ENCODE data around the gene DHRS1. TPM values are rescaled to one million over a fixed set of nuclear protein-coding genes. Genes with fewer than 3 reads are reported as not detected.

The DHRS1 gene
- total and polyA plus RNA-seq, 9 of the 15 experiments (the other 6 are each of a cell fraction or from before 2014, with no cell fraction given): 7.3 to 33.6 (median 13.3) TPM

DNA sequence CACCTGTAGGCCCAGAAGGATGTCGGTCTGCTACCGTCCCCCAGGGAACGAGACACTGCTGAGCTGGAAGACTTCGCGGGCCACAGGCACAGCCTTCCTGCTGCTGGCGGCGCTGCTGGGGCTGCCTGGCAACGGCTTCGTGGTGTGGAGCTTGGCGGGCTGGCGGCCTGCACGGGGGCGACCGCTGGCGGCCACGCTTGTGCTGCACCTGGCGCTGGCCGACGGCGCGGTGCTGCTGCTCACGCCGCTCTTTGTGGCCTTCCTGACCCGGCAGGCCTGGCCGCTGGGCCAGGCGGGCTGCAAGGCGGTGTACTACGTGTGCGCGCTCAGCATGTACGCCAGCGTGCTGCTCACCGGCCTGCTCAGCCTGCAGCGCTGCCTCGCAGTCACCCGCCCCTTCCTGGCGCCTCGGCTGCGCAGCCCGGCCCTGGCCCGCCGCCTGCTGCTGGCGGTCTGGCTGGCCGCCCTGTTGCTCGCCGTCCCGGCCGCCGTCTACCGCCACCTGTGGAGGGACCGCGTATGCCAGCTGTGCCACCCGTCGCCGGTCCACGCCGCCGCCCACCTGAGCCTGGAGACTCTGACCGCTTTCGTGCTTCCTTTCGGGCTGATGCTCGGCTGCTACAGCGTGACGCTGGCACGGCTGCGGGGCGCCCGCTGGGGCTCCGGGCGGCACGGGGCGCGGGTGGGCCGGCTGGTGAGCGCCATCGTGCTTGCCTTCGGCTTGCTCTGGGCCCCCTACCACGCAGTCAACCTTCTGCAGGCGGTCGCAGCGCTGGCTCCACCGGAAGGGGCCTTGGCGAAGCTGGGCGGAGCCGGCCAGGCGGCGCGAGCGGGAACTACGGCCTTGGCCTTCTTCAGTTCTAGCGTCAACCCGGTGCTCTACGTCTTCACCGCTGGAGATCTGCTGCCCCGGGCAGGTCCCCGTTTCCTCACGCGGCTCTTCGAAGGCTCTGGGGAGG, 11.3 kb upstream of the DHRS1 start, which contains the start of gene LTB4R:
Gene LTB4R (plus strand): TSS at position 857 of the 959 bp plus-strand sequence. CDS start 4,150 bp downstream, outside the sequence.
- no peak within 1 kb of the TSS for H3K9ac ChIP-seq (ENCODE audit: insufficient read depth in 1 of 2, low read depth in 2 of 2, low read length in 2 of 2)
- no peaks in the 10 kb centered on the region for H3K9me1 ChIP-seq (ENCODE audit: control insufficient read depth, insufficient read depth, low read length)
- peaks cover 8 to 11% of the 10 kb centered on the region in 2 experiments; a peak in 4 of 5 replicates for H3K4me1 ChIP-seq (replicated peaks in 1 of 2; ENCODE audit: control insufficient read depth in 2 of 2, insufficient read depth in 2 of 2, low read length in 2 of 2)
- H3K27ac ChIP-seq (ENCODE audit: extremely low read depth, low read depth, low read length): no peak within 1 kb of the TSS
- no peak for ATAC-seq
- POLR2A ChIA-PET: interaction anchor here (0.6 kb wide), 1 partner anchor 165 kb away, joined by 4 read pairs; no protein-coding TSS in a partner anchor
- no peak for DNase-seq (ENCODE audit: extremely low read depth in 1 of 4, low spot score in 3 of 4)
- no peaks in the 10 kb centered on the region for H4K20me1 ChIP-seq (replicated peaks; ENCODE audit: control insufficient read depth, insufficient read depth, low read length)
- peaks cover 39% of the 10 kb centered on the region; the same call in 2 of the 3 replicates for H3K36me3 ChIP-seq (ENCODE audit: control insufficient read depth, insufficient read depth, low read length)
- in situ Hi-C loops (cut with MboI) (no loop called here), intact Hi-C loops (cut with micrococcal nuclease) (no loop called here)
- H3K4me3 ChIP-seq: no peak within 1 kb of the TSS
- 97% methylated on average over 42 of the region's 99 CpGs for WGBS (ENCODE audit: insufficient coverage, low coverage, missing lambda C conversion rate)
- TF ChIP-seq, protein P1, sequence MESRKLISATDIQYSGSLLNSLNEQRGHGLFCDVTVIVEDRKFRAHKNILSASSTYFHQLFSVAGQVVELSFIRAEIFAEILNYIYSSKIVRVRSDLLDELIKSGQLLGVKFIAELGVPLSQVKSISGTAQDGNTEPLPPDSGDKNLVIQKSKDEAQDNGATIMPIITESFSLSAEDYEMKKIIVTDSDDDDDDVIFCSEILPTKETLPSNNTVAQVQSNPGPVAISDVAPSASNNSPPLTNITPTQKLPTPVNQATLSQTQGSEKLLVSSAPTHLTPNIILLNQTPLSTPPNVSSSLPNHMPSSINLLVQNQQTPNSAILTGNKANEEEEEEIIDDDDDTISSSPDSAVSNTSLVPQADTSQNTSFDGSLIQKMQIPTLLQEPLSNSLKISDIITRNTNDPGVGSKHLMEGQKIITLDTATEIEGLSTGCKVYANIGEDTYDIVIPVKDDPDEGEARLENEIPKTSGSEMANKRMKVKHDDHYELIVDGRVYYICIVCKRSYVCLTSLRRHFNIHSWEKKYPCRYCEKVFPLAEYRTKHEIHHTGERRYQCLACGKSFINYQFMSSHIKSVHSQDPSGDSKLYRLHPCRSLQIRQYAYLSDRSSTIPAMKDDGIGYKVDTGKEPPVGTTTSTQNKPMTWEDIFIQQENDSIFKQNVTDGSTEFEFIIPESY (CRISPR knock-in tag; IDR thresholded peaks at IDR 0.05): peak; percentile 92
- TF ChIP-seq SRF (CRISPR knock-in tag; IDR thresholded peaks at IDR 0.05): no peak
- no peaks in the 10 kb centered on the region for H3K9me3 ChIP-seq (replicated peaks; ENCODE audit: control insufficient read depth, insufficient read depth, low read depth, low read length)
- no peaks in the 10 kb centered on the region for H3K79me2 ChIP-seq (ENCODE audit: control insufficient read depth, insufficient read depth, low read length)
- CTCF ChIA-PET (ENCODE audit: low intra/inter-chr PET ratio): no interaction called here
- H3K4me2 ChIP-seq (ENCODE audit: insufficient read depth, low read length): no peak within 1 kb of the TSS
- no peaks in the 10 kb centered on the region for H3K27me3 ChIP-seq (ENCODE audit: control insufficient read depth in 2 of 2, insufficient read depth in 2 of 2, low read length in 2 of 2)
- no TSS peak for BruUV-seq (replicated peaks)
- H2AFZ ChIP-seq (ENCODE audit: low read depth, low read length): no peak within 1 kb of the TSS
- no peak for FAIRE-seq

All from K562 (cell line).